ENCODE data around the gene RPS6KB2.

Gene RPS6KB2

GRCh38 chr11:67429722-67430121, 1.4 kb downstream of the RPS6KB2 start:
- no peak for DNase-seq (ENCODE audit: low read depth in 2 of 2)

- no peak for DNase-seq (ENCODE audit: low read depth in 2 of 2)
Measured at GRCh38 chr11:67431346-67432249, 3.3 kb downstream of the RPS6KB2 start.

- no peak for DNase-seq (ENCODE audit: low read depth in 2 of 2)
Measured at GRCh38 chr11:67432655-67433349, 4.5 kb downstream of the RPS6KB2 start.

GRCh38 chr11:67433536-67434394, 5.5 kb downstream of the RPS6KB2 start:
- DNase-seq (ENCODE audit: low read depth in 2 of 2): no peak

GRCh38 chr11:67434395-67434881, 6.1 kb downstream of the RPS6KB2 start:
- no peak for DNase-seq (ENCODE audit: low read depth in 2 of 2)

GRCh38 chr11:67435031-67435726, 6.9 kb downstream of the RPS6KB2 start:
- no peak for DNase-seq (ENCODE audit: low read depth in 2 of 2)

- no peak for DNase-seq (ENCODE audit: low read depth in 2 of 2)
Measured at GRCh38 chr11:67435727-67436458, 7.6 kb downstream of the RPS6KB2 start.

- DNase-seq (ENCODE audit: low read depth in 2 of 2): no peak
Measured at GRCh38 chr11:67436459-67437081, 8.3 kb downstream of the RPS6KB2 start.

- DNase-seq (ENCODE audit: low read depth in 2 of 2): no peak
Measured at GRCh38 chr11:67437082-67437808, 9.0 kb downstream of the RPS6KB2 start, which contains the start of gene PTPRCAP. Gene PTPRCAP, minus strand, starts transcription at chr11:67437682. Its CDS starts 63 bp downstream, at chr11:67437619.

- no peak for DNase-seq (ENCODE audit: low read depth in 2 of 2)
Measured at GRCh38 chr11:67437809-67438157, 9.5 kb downstream of the RPS6KB2 start.

GRCh38 chr11:67438158-67438902, 10.0 kb downstream of the RPS6KB2 start:
- no peak for DNase-seq (ENCODE audit: low read depth in 2 of 2)

GRCh38 chr11:67439321-67440228, 11.3 kb downstream of the RPS6KB2 start:
- DNase-seq (ENCODE audit: low read depth in 2 of 2): no peak

GRCh38 chr11:67440229-67441097, 12.2 kb downstream of the RPS6KB2 start:
- no peak for DNase-seq (ENCODE audit: low read depth in 2 of 2)

GRCh38 chr11:67441098-67441563, 12.8 kb downstream of the RPS6KB2 start:
- DNase-seq (ENCODE audit: low read depth in 2 of 2): no peak

GRCh38 chr11:67441731-67442351, 13.5 kb downstream of the RPS6KB2 start:
- no peak for DNase-seq (ENCODE audit: low read depth in 2 of 2)
